Central memory CD8-positive, alpha-beta T cell (primary cell): ENCODE data around the gene ATG10.

ENCODE experiments used
- ATAC-seq: fragments of 150-1000 bp; cut with Tn5 transposase; replicated peaks from 2 replicates; pipeline ENCODE4 v1.10.0; 2022; ENCODE audit warnings: mild to moderate bottlenecking, moderate FRiP score, moderate number of reproducible peaks; ENCODE audit not compliant: poor library complexity, severe bottlenecking; ENCODE audit errors: extremely low read depth
- DNase-seq, 2 donors: peaks; one replicate each; pipeline ENCODE4 v3.0.0; 2021; ENCODE audit warnings: low spot score in 2 of 2
- H3K27ac Mint-ChIP-seq: one replicate; pipeline ENCODE4 v1.8.0; 2022; ENCODE audit warnings: low read depth, mild to moderate bottlenecking, moderate library complexity, mixed read lengths
- H3K27me3 Mint-ChIP-seq: one replicate; pipeline ENCODE4 v1.8.0; 2022; ENCODE audit warnings: mixed read lengths
- H3K36me3 Mint-ChIP-seq: one replicate; pipeline ENCODE4 v1.8.0; 2022; ENCODE audit warnings: mild to moderate bottlenecking, moderate library complexity, mixed read lengths; ENCODE audit not compliant: insufficient read depth
- H3K4me1 Mint-ChIP-seq: one replicate; pipeline ENCODE4 v1.8.0; 2022; ENCODE audit warnings: mixed read lengths
- H3K4me3 Mint-ChIP-seq: one replicate; pipeline ENCODE4 v1.8.0; 2022; ENCODE audit warnings: mild to moderate bottlenecking, moderate library complexity, mixed read lengths
- H3K9me3 Mint-ChIP-seq: one replicate; pipeline ENCODE4 v1.8.0; 2022; ENCODE audit warnings: mixed read lengths

Gene ATG10

DNA sequence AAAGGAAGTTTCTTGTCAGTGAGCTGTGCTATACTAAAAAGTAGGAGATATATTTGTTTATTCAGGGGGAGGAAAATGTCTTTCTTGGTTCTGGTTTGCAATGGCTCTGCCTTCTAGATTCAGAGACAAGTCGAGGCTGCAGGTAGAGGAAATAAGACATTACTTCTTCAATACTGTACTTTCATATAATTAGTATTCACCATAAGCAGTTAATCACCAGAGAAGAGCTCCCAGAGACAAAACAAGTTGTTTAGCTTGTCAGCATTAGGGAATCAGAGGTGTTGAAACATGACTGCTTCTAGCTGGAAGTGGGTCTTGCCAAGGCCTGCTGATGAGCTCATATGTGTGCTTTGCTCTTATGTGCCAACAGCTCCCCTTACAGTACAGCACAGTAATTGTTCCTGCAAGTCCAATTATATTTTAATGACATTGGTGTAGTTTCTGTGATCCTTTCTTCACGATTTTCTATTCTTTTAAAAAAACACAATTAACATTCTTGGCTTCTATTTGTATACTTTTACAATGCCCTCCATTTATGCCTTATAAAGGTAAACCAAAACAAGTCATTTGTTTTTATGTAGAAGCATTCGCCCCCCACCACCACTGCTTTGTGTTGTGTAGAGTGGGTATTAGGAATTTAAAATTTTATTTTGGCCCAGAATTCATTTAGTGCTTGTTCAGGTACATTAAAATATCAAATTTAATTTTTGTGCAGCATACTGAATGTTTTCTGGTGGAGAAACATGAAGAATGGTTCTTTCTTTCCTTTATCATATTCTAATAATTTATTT, 194.1 kb downstream of the ATG10 start:
- Mint-ChIP-seq H3K27ac (no peak overlapping the region), H3K36me3 (no peaks in the 10 kb centered on the region), H3K4me1 (no peaks in the 10 kb centered on the region), H3K27me3 (no peaks in the 10 kb centered on the region), H3K4me3 (no peak overlapping the region), H3K9me3 (no peaks in the 10 kb centered on the region)
- peak; percentile 58 for ATAC-seq
- no peak for DNase-seq

DNA sequence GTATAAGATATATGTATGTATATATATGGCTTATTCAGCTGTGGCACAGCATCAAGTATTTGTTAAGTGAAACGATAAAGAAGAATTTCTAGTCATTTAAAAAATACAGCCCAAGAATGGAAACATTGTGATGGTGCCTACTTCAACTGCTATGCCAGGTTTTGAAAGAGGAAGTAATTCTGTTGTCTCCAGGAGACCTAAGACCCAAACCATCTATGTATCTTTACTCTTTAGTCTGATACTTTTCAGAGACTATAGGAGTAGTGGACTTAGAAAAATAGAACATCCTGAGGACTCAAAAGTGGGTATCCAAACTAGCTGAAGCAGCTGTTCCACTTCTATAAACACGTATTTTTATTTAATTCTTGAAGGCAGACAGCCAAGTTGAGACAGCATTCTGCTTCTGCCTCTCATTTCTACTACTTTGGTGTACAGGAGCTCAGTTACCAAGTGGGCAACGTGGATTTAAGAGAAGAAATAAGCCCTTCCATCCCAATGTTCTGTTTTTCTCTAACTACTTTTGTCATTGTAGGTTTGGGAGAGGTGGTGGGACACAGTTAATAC, 195.6 kb downstream of the ATG10 start:
- ATAC-seq (no peak), DNase-seq (no peak)
- H3K4me1 Mint-ChIP-seq = no peaks in the 10 kb centered on the region
- H3K27ac Mint-ChIP-seq = no peak overlapping the region
- H3K9me3 Mint-ChIP-seq = no peaks in the 10 kb centered on the region
- no peaks in the 10 kb centered on the region for H3K36me3 Mint-ChIP-seq
- no peaks in the 10 kb centered on the region for H3K27me3 Mint-ChIP-seq
- H3K4me3 Mint-ChIP-seq = no peak overlapping the region

DNA sequence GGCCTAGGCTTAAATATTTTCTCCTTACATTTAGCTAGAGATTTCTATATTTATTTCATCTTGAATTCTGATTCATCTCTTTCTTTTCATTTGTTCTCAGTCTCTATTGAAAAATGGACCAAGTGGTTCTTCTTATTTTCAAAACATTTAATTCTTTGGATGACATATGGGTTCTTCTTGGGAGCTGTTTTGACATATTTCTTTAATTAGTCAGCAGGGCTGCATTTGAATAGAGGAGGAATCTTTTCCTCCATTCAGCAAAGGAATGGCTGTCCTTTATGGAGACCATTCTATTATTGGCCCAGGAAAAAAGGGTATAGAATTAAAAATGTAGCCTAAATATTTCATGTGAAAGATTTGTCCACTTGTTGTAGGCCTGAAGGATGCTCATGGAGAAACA, 196.5 kb downstream of the ATG10 start:
- no peaks in the 10 kb centered on the region for H3K4me1 Mint-ChIP-seq

GRCh38 chr5:82169892-82170291, 198.1 kb downstream of the ATG10 start:
- Mint-ChIP-seq H3K4me3 (no peak overlapping the region), H3K4me1 (no peaks in the 10 kb centered on the region), H3K27ac (no peak overlapping the region), H3K27me3 (no peaks in the 10 kb centered on the region), H3K36me3 (no peaks in the 10 kb centered on the region), H3K9me3 (no peaks in the 10 kb centered on the region)
- no peak for ATAC-seq
- DNase-seq = no peak

More for the DNA sequence above, 196.5 kb downstream of the ATG10 start:
- no peak for DNase-seq
- Mint-ChIP-seq H3K27ac (no peak overlapping the region), H3K4me3 (no peak overlapping the region), H3K9me3 (no peaks in the 10 kb centered on the region), H3K36me3 (no peaks in the 10 kb centered on the region), H3K27me3 (no peaks in the 10 kb centered on the region)
- no peak for ATAC-seq

DNA sequence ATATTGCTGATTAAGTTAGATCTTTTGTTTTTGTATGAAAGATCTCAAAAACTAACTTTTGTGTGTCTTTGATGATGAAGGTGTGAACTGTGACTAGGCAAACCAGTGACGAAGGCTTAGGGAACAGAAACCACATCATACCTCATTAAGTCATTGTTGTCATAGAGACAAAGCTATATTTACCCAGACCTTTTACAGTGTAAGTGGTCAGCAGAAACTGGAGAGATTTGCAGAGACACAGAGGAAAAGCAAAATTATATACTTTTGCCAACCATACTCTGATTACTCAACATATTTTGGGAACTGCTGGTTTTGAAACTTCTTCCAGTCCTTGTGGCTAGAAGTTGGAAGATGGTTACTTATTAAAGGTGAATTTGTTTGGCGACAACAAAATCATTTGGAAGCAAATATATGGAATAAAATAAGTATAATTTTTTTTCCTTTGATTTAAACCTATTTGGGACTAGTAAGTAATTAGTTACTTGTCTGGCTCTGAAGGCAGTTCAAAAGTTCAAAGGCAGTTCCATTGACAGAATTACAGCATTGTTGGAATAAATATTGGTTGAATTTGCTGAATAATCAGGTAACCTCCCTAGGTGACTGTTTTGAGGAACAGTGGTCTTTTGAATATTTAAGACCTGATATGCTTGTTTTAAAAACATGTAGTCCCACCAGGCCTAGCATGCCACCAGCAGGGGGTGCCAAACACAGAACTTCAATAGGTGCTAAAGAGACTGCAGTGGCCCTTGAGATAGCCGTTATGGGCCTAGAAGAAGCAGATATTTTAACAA, 202.5 kb downstream of the ATG10 start:
- no peaks in the 10 kb centered on the region for H3K9me3 Mint-ChIP-seq
- no peak overlapping the region for H3K4me3 Mint-ChIP-seq
- ATAC-seq (peak; percentile 89), DNase-seq (peak; percentile 20 to 26)
- H3K27ac Mint-ChIP-seq = peak overlapping the region; percentile 63
- no peaks in the 10 kb centered on the region for H3K4me1 Mint-ChIP-seq
- peaks cover 3% of the 10 kb centered on the region for H3K36me3 Mint-ChIP-seq
- no peaks in the 10 kb centered on the region for H3K27me3 Mint-ChIP-seq

DNA sequence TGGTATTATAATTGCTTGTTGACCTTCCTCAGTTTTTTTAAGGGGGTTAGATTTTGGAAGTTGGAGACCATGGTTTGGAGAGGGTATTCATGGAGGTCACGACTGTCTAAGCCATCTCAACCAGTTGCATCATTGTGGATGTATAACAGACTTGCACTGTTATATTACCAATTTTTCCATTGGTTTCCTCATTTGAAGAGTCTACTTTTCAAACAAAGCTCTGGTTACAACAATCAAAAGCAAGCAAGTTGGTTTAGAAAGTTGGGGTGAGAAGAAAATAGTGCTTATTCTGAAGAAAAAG, 203.0 kb downstream of the ATG10 start:
- Mint-ChIP-seq H3K36me3 (peaks cover 3% of the 10 kb centered on the region), H3K4me1 (no peaks in the 10 kb centered on the region), H3K9me3 (no peaks in the 10 kb centered on the region), H3K27ac (peak overlapping the region; percentile 69), H3K27me3 (no peaks in the 10 kb centered on the region), H3K4me3 (no peak overlapping the region)
- no peak for DNase-seq
- ATAC-seq = no peak

GRCh38 chr5:82176115-82176814, 204.4 kb downstream of the ATG10 start:
- Mint-ChIP-seq H3K36me3 (peaks cover 3% of the 10 kb centered on the region), H3K4me3 (no peak overlapping the region), H3K27ac (peak overlapping the region; percentile 69), H3K27me3 (no peaks in the 10 kb centered on the region), H3K4me1 (no peaks in the 10 kb centered on the region), H3K9me3 (no peaks in the 10 kb centered on the region)
- ATAC-seq = no peak
- DNase-seq = no peak

DNA sequence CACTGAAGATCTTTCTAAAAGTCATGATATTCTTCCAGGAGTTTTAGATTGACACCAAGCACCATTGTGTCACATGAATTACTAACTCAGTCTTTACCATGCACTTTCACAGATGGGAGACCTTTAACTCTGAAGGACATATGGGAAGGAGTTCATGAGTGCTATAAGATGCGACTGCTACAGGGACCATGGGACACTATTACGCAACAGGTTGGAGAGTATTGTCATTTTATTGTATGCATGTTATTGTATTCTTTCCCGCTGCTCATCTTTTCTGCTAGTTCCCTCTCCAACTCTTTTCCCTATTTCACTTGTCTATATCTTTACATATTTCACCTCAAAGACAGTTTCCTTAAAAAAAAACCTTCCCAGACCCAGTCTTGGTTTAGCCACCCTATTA, 206.6 kb downstream of the ATG10 start:
- no peaks in the 10 kb centered on the region for H3K9me3 Mint-ChIP-seq
- ATAC-seq (no peak), DNase-seq (no peak)
- no peaks in the 10 kb centered on the region for H3K27me3 Mint-ChIP-seq
- no peaks in the 10 kb centered on the region for H3K4me1 Mint-ChIP-seq
- H3K4me3 Mint-ChIP-seq = no peak overlapping the region
- no peak overlapping the region for H3K27ac Mint-ChIP-seq
- H3K36me3 Mint-ChIP-seq = peaks cover 3% of the 10 kb centered on the region

- Mint-ChIP-seq H3K9me3 (no peaks in the 10 kb centered on the region), H3K36me3 (peaks cover 3% of the 10 kb centered on the region), H3K27ac (no peak overlapping the region), H3K4me1 (no peaks in the 10 kb centered on the region), H3K27me3 (no peaks in the 10 kb centered on the region), H3K4me3 (no peak overlapping the region)
- DNase-seq (no peak), ATAC-seq (no peak)
These were observed 210.8 kb downstream of the ATG10 start for GRCh38 chr5:82182662-82183061.

DNA sequence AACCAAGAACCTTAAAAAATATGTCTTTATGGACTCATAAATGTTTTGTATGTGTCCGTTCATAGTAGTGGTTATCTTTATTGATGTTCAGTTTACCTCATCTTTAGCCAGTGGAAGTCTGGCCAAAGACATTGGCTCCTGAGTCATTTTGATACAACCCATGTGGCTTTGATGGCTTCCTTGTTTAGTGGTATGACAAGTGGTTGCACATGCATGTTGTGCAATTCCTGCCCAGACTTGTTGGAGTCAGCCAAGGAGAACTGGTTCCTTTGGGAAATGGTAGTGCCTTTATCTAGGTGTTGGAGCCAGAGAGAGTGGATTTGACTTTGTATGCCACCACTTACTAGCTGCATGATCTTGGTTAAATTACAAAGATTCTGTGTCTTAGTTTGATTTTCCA, 212.0 kb downstream of the ATG10 start:
- no peaks in the 10 kb centered on the region for H3K27me3 Mint-ChIP-seq
- H3K36me3 Mint-ChIP-seq = peaks cover 3% of the 10 kb centered on the region
- no peaks in the 10 kb centered on the region for H3K4me1 Mint-ChIP-seq
- H3K4me3 Mint-ChIP-seq = no peak overlapping the region
- no peaks in the 10 kb centered on the region for H3K9me3 Mint-ChIP-seq
- ATAC-seq = no peak
- H3K27ac Mint-ChIP-seq = no peak overlapping the region
- no peak for DNase-seq

DNA sequence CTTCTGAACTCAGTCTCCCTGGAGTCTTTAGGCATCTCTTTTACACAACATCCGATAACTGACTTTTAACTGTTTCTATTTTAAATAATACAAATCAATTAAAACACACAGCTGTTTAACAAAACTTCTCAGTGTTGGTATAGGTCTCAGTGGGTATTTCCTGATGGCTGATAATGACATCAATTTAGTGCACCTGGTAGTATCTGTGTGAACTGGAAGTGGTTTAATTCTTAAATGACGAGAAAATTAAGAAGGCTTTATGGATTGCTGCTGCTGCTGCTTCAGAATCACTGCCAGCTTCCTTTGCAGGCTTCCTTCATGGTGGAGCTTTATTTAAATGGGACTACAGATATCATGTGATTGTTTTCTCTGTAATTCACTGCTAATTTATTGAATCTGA, 214.0 kb downstream of the ATG10 start:
- Mint-ChIP-seq H3K27ac (no peak overlapping the region), H3K36me3 (peaks cover 5% of the 10 kb centered on the region), H3K27me3 (no peaks in the 10 kb centered on the region), H3K4me1 (no peaks in the 10 kb centered on the region), H3K4me3 (no peak overlapping the region), H3K9me3 (no peaks in the 10 kb centered on the region)
- ATAC-seq (no peak), DNase-seq (no peak)

DNA sequence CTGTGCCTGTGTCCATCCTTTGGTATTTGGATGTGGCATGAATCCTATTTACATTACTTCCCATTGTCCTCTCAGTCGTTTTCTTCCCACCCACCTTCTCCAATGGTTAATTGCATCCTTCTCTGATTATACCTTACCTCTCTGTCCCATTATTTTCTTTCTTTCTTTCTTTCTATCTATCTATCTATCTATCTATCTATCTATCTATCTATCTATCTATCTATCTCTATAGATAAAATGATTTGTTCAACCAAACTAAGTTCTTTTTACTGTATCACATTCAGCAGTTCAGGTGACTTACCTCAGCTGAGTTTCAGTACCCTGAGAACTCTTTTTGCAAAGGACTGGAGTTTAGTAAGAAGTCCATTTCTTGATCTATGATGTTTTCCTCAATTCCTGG, 225.7 kb downstream of the ATG10 start:
- H3K36me3 Mint-ChIP-seq = no peaks in the 10 kb centered on the region
- H3K4me3 Mint-ChIP-seq = no peak overlapping the region
- ATAC-seq (no peak), DNase-seq (no peak)
- no peak overlapping the region for H3K27ac Mint-ChIP-seq
- no peaks in the 10 kb centered on the region for H3K9me3 Mint-ChIP-seq
- H3K4me1 Mint-ChIP-seq = no peaks in the 10 kb centered on the region
- H3K27me3 Mint-ChIP-seq = no peaks in the 10 kb centered on the region
